NCI-H226 (cell line): ENCODE results near the gene IZUMO3.
"Not testable (repeated sequence)": the region's sequence is repeated elsewhere in the genome, so short reads cannot be mapped to it uniquely, and the experiment has no call there.

ENCODE experiments used
- DNase-seq: peaks from one replicate; pipeline ENCODE4 v3.0.0-alpha.2; 2015

Gene IZUMO3

GRCh38 chr9:24545847-24546522 is at the start of gene IZUMO3:
Gene IZUMO3 (minus strand): TSS chr9:24545897. CDS start chr9:24545649, 248 bp downstream.
- no peak for DNase-seq

- DNase-seq, result no peak
These were observed 48.6 kb upstream of the IZUMO3 start for GRCh38 chr9:24594234-24594850.

GRCh38 chr9:24590432-24590831 is 44.7 kb upstream of the IZUMO3 start:
- DNase-seq, result no peak

GRCh38 chr9:24587883-24588282 is 42.2 kb upstream of the IZUMO3 start:
- no peak for DNase-seq

GRCh38 chr9:24582146-24583126 is 36.7 kb upstream of the IZUMO3 start:
- DNase-seq, result no peak

GRCh38 chr9:24580005-24580404 is 34.3 kb upstream of the IZUMO3 start:
- DNase-seq, result not testable (repeated sequence)

- no peak for DNase-seq
These were observed 26.7 kb upstream of the IZUMO3 start for GRCh38 chr9:24572406-24572805.

- no peak for DNase-seq
These were observed 16.3 kb upstream of the IZUMO3 start for GRCh38 chr9:24561957-24562356.

- no peak for DNase-seq
These were observed 7.5 kb upstream of the IZUMO3 start for GRCh38 chr9:24553183-24553552.

GRCh38 chr9:24552526-24553182 is 7.0 kb upstream of the IZUMO3 start:
- no peak for DNase-seq

GRCh38 chr9:24545285-24545684 is 412 bp downstream of the IZUMO3 start:
- no peak for DNase-seq

- no peak for DNase-seq
These were observed 27.2 kb downstream of the IZUMO3 start for GRCh38 chr9:24518545-24518944.

GRCh38 chr9:24516463-24516862 is 29.2 kb downstream of the IZUMO3 start:
- DNase-seq, result peak; percentile 10

- no peak for DNase-seq
These were observed 35.8 kb downstream of the IZUMO3 start for GRCh38 chr9:24509850-24510249.

GRCh38 chr9:24504521-24504920 is 41.2 kb downstream of the IZUMO3 start:
- no peak for DNase-seq

- no peak for DNase-seq
These were observed 43.3 kb downstream of the IZUMO3 start for GRCh38 chr9:24502206-24502937.

- DNase-seq, result no peak
These were observed 44.9 kb downstream of the IZUMO3 start for GRCh38 chr9:24500761-24501160.

GRCh38 chr9:24498632-24499031 is 47.1 kb downstream of the IZUMO3 start:
- DNase-seq, result no peak

- no peak for DNase-seq
These were observed 48.0 kb downstream of the IZUMO3 start for GRCh38 chr9:24497671-24498070.
